H1 (cell line): ENCODE data around the gene CXorf51A. TPM values are rescaled to one million over a fixed set of nuclear protein-coding genes. Genes with fewer than 3 reads are reported as not detected.
"Not testable (repeated sequence)": the region's sequence is repeated elsewhere in the genome, so short reads cannot be mapped to it uniquely, and the experiment has no call there.

Experiments used
- CTCF ChIA-PET: fragments of 300-600 bp; sonication (Branson Sonifier 250); formaldehyde crosslinking; loops from one replicate; lab custom pipeline; 2021; ENCODE audit not compliant: partially characterized antibody; lab: Charles Lee
- POLR2A ChIA-PET: fragments of 300-600 bp; sonication (Branson Sonifier 250); formaldehyde crosslinking; loops from one replicate; lab custom pipeline; 2021; ENCODE audit warnings: inconsistent platforms; ENCODE audit not compliant: partially characterized antibody; lab: Charles Lee
- DNase-seq, 2 experiments: peaks; one replicate each; pipeline versions ENCODE4 v3.0.0 to v3.0.0-alpha.2; 2010 to 2022; ENCODE audit warnings: low spot score in 2 of 2, low read depth in 1 of 2, mixed read lengths in 1 of 2
- FAIRE-seq: peaks from 2 replicates; lab custom pipeline; 2011; peaks lifted over from hg19 to GRCh38; lab: Jason Lieb, UNC
- H2AFZ ChIP-seq: 2 replicates; pipeline ENCODE4 v1.8.1; 2012; ENCODE audit warnings: low read length, inconsistent platforms
- H2AK5ac ChIP-seq: 2 replicates; pipeline ENCODE4 v1.6.1; 2013; ENCODE audit warnings: low read depth, low read length
- H2BK120ac ChIP-seq: replicated peaks from 2 replicates; pipeline ENCODE3; 2013; ENCODE audit warnings: low read depth, low read length, inconsistent platforms
- H2BK12ac ChIP-seq: 2 replicates; pipeline ENCODE4 v1.6.1; 2013; ENCODE audit warnings: low read depth, low read length
- H2BK15ac ChIP-seq: 2 replicates; pipeline ENCODE4 v1.6.1; 2013; ENCODE audit warnings: low read length
- H2BK20ac ChIP-seq: 2 replicates; pipeline ENCODE4 v1.6.1; 2013; ENCODE audit warnings: low read length
- H2BK5ac ChIP-seq: 2 replicates; pipeline ENCODE4 v1.6.1; 2013; ENCODE audit warnings: low read depth, low read length
- H3K14ac ChIP-seq: 2 replicates; pipeline ENCODE4 v1.6.1; 2013; ENCODE audit warnings: inconsistent platforms; ENCODE audit not compliant: insufficient read length
- H3K18ac ChIP-seq: 2 replicates; pipeline ENCODE4 v1.6.1; 2013; ENCODE audit warnings: low read length; ENCODE audit errors: extremely low read depth
- H3K23ac ChIP-seq: 2 replicates; pipeline ENCODE4 v1.6.1; 2013; ENCODE audit warnings: inconsistent platforms; ENCODE audit not compliant: insufficient read length
- H3K23me2 ChIP-seq: 2 replicates; pipeline ENCODE4 v1.6.1; 2013; ENCODE audit warnings: low read depth, low read length
- H3K27ac ChIP-seq: 2 replicates; pipeline ENCODE4 v1.6.1; 2011; ENCODE audit warnings: low read depth, low read length, inconsistent platforms
- H3K27me3 ChIP-seq, 4 experiments: replicated peaks in 1 of 4; 1 replicate in 1 of 4; 2 replicates in 3 of 4; pipeline versions ENCODE4 v1.6.1 to v1.8.1; 2011 to 2013; ENCODE audit warnings: low read length in 3 of 4, mild to moderate bottlenecking in 3 of 4, inconsistent platforms in 2 of 4, mixed read lengths in 2 of 4, moderate library complexity in 1 of 4; ENCODE audit not compliant: control insufficient read depth in 3 of 4, insufficient read depth in 3 of 4; ENCODE audit errors: extremely low read depth in 1 of 4
- H3K36me3 ChIP-seq, 4 experiments: 2 replicates each; pipeline versions ENCODE4 v1.6.1 to v1.8.1; 2011 to 2013; ENCODE audit warnings: mild to moderate bottlenecking in 4 of 4, low read length in 3 of 4, moderate library complexity in 2 of 4, control low read depth in 1 of 4, inconsistent platforms in 1 of 4; ENCODE audit not compliant: insufficient read depth in 4 of 4, control insufficient read depth in 2 of 4
- H3K4ac ChIP-seq: replicated peaks from 2 replicates; pipeline ENCODE3; 2013; ENCODE audit warnings: low read length, low read depth, mixed read lengths, inconsistent platforms; ENCODE audit not compliant: insufficient read length
- H3K4me1 ChIP-seq, 4 experiments: replicated peaks in 1 of 4; 1 replicate in 1 of 4; 2 replicates in 3 of 4; pipeline versions ENCODE4 v1.6.1 to v1.8.1; 2011 to 2013; ENCODE audit warnings: low read length in 3 of 4, inconsistent platforms in 2 of 4, mixed read lengths in 1 of 4; ENCODE audit not compliant: insufficient read depth in 4 of 4, control insufficient read depth in 3 of 4
- H3K4me2 ChIP-seq, 2 experiments: 2 replicates each; pipeline versions ENCODE4 v1.6.1 to v1.8.1; 2011 to 2013; ENCODE audit warnings: low read depth in 2 of 2, low read length in 2 of 2, control low read depth in 1 of 2, inconsistent platforms in 1 of 2, mild to moderate bottlenecking in 1 of 2; ENCODE audit not compliant: insufficient read depth in 1 of 2
- H3K4me3 ChIP-seq, 4 experiments: fragments of 200-600, 300-600 bp in 1 of 4; sonication (generic), shearing (Covaris generic), sonication (Bioruptor Twin) in 1 of 4; 2 replicates each; pipeline versions ENCODE4 v1.5.1 to v1.8.1; 2011 to 2016; ENCODE audit warnings: low read length in 4 of 4, low read depth in 3 of 4, control low read depth in 2 of 4, inconsistent platforms in 2 of 4, mild to moderate bottlenecking in 2 of 4, mixed read lengths in 1 of 4, moderate library complexity in 1 of 4; ENCODE audit not compliant: insufficient read depth in 2 of 4; ENCODE audit errors: extremely low read depth in 1 of 4
- H3K56ac ChIP-seq: replicated peaks from 2 replicates; pipeline ENCODE3; 2013; ENCODE audit warnings: low read depth, mild to moderate bottlenecking, mixed read lengths, low read length, inconsistent platforms; ENCODE audit not compliant: insufficient read length
- H3K79me1 ChIP-seq: 2 replicates; pipeline ENCODE4 v1.6.1; 2013; ENCODE audit warnings: low read depth, low read length, control low read depth
- H3K79me2 ChIP-seq, 2 experiments: 2 replicates each; pipeline versions ENCODE4 v1.6.1 to v1.8.1; 2012 to 2013; ENCODE audit warnings: low read length in 2 of 2, mild to moderate bottlenecking in 2 of 2, inconsistent platforms in 1 of 2; ENCODE audit not compliant: insufficient read depth in 2 of 2, control insufficient read depth in 1 of 2
- H3K9ac ChIP-seq, 4 experiments: replicated peaks in 1 of 4; 1 replicate in 1 of 4; 2 replicates in 3 of 4; pipeline versions ENCODE4 v1.6.1 to v1.8.1; 2011 to 2013; ENCODE audit warnings: low read depth in 3 of 4, low read length in 3 of 4, control low read depth in 2 of 4, mild to moderate bottlenecking in 2 of 4, moderate library complexity in 2 of 4, inconsistent platforms in 1 of 4; ENCODE audit errors: extremely low read depth in 1 of 4
- H3K9me3 ChIP-seq, 2 experiments: 2 replicates each; pipeline versions ENCODE4 v1.6.1 to v1.8.1; 2012 to 2013; ENCODE audit warnings: mild to moderate bottlenecking in 2 of 2, moderate library complexity in 2 of 2, control low read depth in 1 of 2, inconsistent platforms in 1 of 2, low read depth in 1 of 2, low read length in 1 of 2, mixed read lengths in 1 of 2; ENCODE audit not compliant: insufficient read depth in 2 of 2
- H4K20me1 ChIP-seq, 2 experiments: replicated peaks in 1 of 2; 2 replicates each; pipeline versions ENCODE3 to v1.8.1; 2011 to 2013; ENCODE audit warnings: inconsistent platforms in 2 of 2, low read length in 2 of 2, mild to moderate bottlenecking in 1 of 2; ENCODE audit not compliant: insufficient read depth in 2 of 2, control insufficient read depth in 1 of 2
- H4K5ac ChIP-seq: 2 replicates; pipeline ENCODE4 v1.6.1; 2013; ENCODE audit warnings: low read length, low read depth, mixed read lengths, inconsistent platforms; ENCODE audit not compliant: insufficient read length
- H4K8ac ChIP-seq: 2 replicates; pipeline ENCODE4 v1.8.0; 2013; ENCODE audit warnings: mild to moderate bottlenecking, moderate library complexity, low read length, inconsistent platforms; ENCODE audit not compliant: insufficient read depth; ENCODE audit errors: extremely low read depth
- H4K91ac ChIP-seq: replicated peaks from 2 replicates; pipeline ENCODE3; 2013; ENCODE audit warnings: low read length, mixed read lengths, inconsistent platforms; ENCODE audit not compliant: insufficient read length
- WGBS, 2 experiments: shearing (Covaris generic) in 1 of 2; methylation state at CpG; one replicate each; pipeline versions ENCODE4 v1.1.6 to v1.1.7; 2013 to 2015; ENCODE audit warnings: low lambda C conversion rate in 2 of 2, mixed read lengths in 2 of 2, inconsistent platforms in 1 of 2, low coverage in 1 of 2, missing lambda C conversion rate in 1 of 2; ENCODE audit not compliant: insufficient replicate concordance in 2 of 2, insufficient coverage in 1 of 2, insufficient read length in 1 of 2; ENCODE audit errors: extremely low coverage in 1 of 2, missing lambda C conversion rate in 1 of 2; 5-methylcytosine and 5-hydroxymethylcytosine counted together
- long read RNA-seq, 2 experiments: library from RNA in 1 of 2; library from capped mRNA in 1 of 2; stranded (forward); transcript quantifications; one replicate each; pipeline ENCODE4 v2.0.0, GENCODE V29; 2021; ENCODE audit warnings: inconsistent platforms in 1 of 2
- polyA minus RNA-seq, 3 experiments: library from RNA; depleted of rRNA, polyadenylated mRNA; stranded (reverse); fragments of >200 nt; gene quantifications; 1 replicate in 2 of 3; 2 replicates in 1 of 3; pipeline ENCODE4 v1.2.3, GENCODE V29; 2011
- polyA plus RNA-seq, 7 experiments: library from polyadenylated mRNA; depleted of rRNA in 3 of 7; stranded (reverse) in 5 of 7; unstranded in 2 of 7; fragments of >200 nt in 5 of 7; fragments of 200-250 nt in 2 of 7; gene quantifications; 1 replicate in 5 of 7; 2 replicates in 1 of 7; 4 replicates in 1 of 7; pipeline versions ENCODE4 v1.2.1 to v1.2.3, GENCODE V29; 2011 to 2013; ENCODE audit warnings: missing spikeins in 2 of 7, mixed read lengths in 2 of 7
- total RNA-seq: library from RNA; stranded (reverse); fragmentation: NEBNext Ultra II Directional; extraction: Animal tissue kit (Norgen Biotek cat#: 25700); gene quantifications from 2 replicates; pipeline ENCODE4 v1.2.1, GENCODE V29; 2021

CXorf51A gene
- total RNA-seq = not detected in 2 replicates
- not detected in 2 replicates for polyA plus RNA-seq (2011; rRNA removed)
- polyA plus RNA-seq (2011; cell fraction: cytosol; rRNA removed) = not detected
- not detected for polyA plus RNA-seq (2011; cell fraction: nucleus; rRNA removed)
- polyA plus RNA-seq (2012, experiment 1 of 2) = not detected in 4 replicates
- polyA plus RNA-seq (2012, experiment 2 of 2) = not detected
- polyA plus RNA-seq (2013, experiment 1 of 2) = not detected
- not detected for polyA plus RNA-seq (2013, experiment 2 of 2)
- polyA minus RNA-seq (2011; rRNA and poly(A)+ RNA removed) = not detected in 2 replicates
- polyA minus RNA-seq (2011; cell fraction: cytosol; rRNA and poly(A)+ RNA removed) = not detected
- not detected for polyA minus RNA-seq (2011; cell fraction: nucleus; rRNA and poly(A)+ RNA removed)
- long read RNA-seq, experiment 1 = 0 reads
- long read RNA-seq, experiment 2 = 0 reads

DNA sequence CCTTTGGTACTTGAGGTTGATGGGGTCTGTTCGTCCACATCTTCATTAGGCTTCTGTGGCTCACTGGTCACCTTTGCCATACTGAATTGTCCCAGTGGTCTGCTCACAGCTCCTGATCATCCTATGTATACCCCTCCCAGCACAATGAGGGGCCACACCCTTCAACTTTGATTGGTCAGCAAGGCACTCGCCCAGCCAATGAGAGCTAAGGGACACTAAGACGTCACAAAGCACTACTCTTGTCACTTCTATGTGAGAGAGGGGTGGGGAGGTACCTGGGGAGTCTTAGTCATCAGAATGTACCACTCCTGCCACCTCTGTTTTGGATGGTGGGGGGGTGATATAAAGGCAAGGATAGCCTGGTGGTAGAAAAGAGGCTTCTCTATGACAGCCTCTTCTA is at the start of gene CXorf51A:
TSS of gene CXorf51A (minus strand) at position 101 of the 400 bp plus-strand sequence. CDS start at position 80, 21 bp downstream.
- H2BK12ac ChIP-seq, H2AFZ ChIP-seq, H2BK15ac ChIP-seq, H3K9ac ChIP-seq, H3K27me3 ChIP-seq, CTCF ChIA-PET, H2BK120ac ChIP-seq, FAIRE-seq, H3K4me3 ChIP-seq, H3K9me3 ChIP-seq, H2BK20ac ChIP-seq, H3K23me2 ChIP-seq, H4K8ac ChIP-seq, H3K36me3 ChIP-seq, H3K23ac ChIP-seq, H2AK5ac ChIP-seq, H3K27ac ChIP-seq, H3K4ac ChIP-seq, H4K5ac ChIP-seq, H3K79me1 ChIP-seq, H3K79me2 ChIP-seq, H3K14ac ChIP-seq, H4K91ac ChIP-seq, H3K4me2 ChIP-seq, POLR2A ChIA-PET, H3K4me1 ChIP-seq, H4K20me1 ChIP-seq, H2BK5ac ChIP-seq, H3K18ac ChIP-seq, DNase-seq, H3K56ac ChIP-seq: not testable (repeated sequence)
- WGBS, 2 experiments = no CpG with 5 or more reads among the region's 3 CpGs
